Gastroesophageal sphincter (tissue), 4 donors: ENCODE results near the gene UBE2D1. TPM values are rescaled to one million over a fixed set of nuclear protein-coding genes. Genes with fewer than 3 reads are reported as not detected.

Source experiments
- ATAC-seq: fragments of 150-250 bp; one replicate; pipeline ENCODE4 v1.9.1; 2016; ENCODE audit warnings: mild to moderate bottlenecking, moderate library complexity
- H3K27ac ChIP-seq, 4 donors: fragments of 200-600 bp; sonication (generic) in 3 of 4; 1 replicate in 3 of 4; 2 replicates in 1 of 4; pipeline ENCODE4 v1.5.1; 2016 to 2019
- H3K27me3 ChIP-seq: fragments of 200-600 bp; sonication (generic); one replicate; pipeline ENCODE4 v1.5.1; 2019
- H3K36me3 ChIP-seq, 2 donors: fragments of 200-600 bp; sonication (generic); one replicate each; pipeline ENCODE4 v1.5.1; 2019; ENCODE audit warnings: control low read depth in 1 of 2
- H3K4me1 ChIP-seq, 3 donors: fragments of 200-600 bp; sonication (generic); 1 replicate in 2 of 3; 2 replicates in 1 of 3; pipeline ENCODE4 v1.5.1; 2016 to 2019; ENCODE audit warnings: control low read depth in 2 of 3
- H3K4me3 ChIP-seq, 2 donors: fragments of 200-600 bp; sonication (generic); one replicate each; pipeline ENCODE4 v1.5.1; 2019; ENCODE audit warnings: mild to moderate bottlenecking in 1 of 2, moderate library complexity in 1 of 2
- H3K9me3 ChIP-seq, 3 donors: fragments of 200-600 bp; sonication (generic); one replicate each; pipeline ENCODE4 v1.5.1; 2017 to 2019; ENCODE audit warnings: control low read depth in 2 of 3
- EP300 ChIP-seq: sonication (generic); formaldehyde crosslinking; IDR thresholded peaks from one replicate; pipeline ENCODE4 v1.6.1; 2017; ENCODE audit warnings: antibody characterized with exemption, mild to moderate bottlenecking
- POLR2A ChIP-seq, 2 donors: fragments of 450-650 bp; IDR thresholded peaks; one replicate each; pipeline ENCODE4 v1.6.1; 2017; ENCODE audit warnings: antibody characterized with exemption in 2 of 2, mild to moderate bottlenecking in 2 of 2, moderate library complexity in 1 of 2
- POLR2AphosphoS5 ChIP-seq: sonication (generic); formaldehyde crosslinking; IDR thresholded peaks from one replicate; pipeline ENCODE4 v1.6.1; 2017; ENCODE audit warnings: antibody characterized with exemption
- WGBS, 2 donors: methylation state at CpG; one replicate each; pipeline ENCODE4 v1.1.5; 2018; ENCODE audit warnings: low coverage in 1 of 2; 5-methylcytosine and 5-hydroxymethylcytosine counted together
- total RNA-seq, 4 donors: library from RNA; depleted of rRNA; stranded (reverse); fragments of >200 nt; gene quantifications; one replicate each; pipeline ENCODE4 v1.1.0, GENCODE V29; 2016
- TF ChIP-seq, protein P1 (sequence below), 4 experiments: fragments of 200-600 bp in 2 of 4; fragments of 450-650 bp in 2 of 4; sonication (generic) in 1 of 4; IDR thresholded peaks; one replicate each; pipeline ENCODE4 v1.5.1; 2017 to 2019; ENCODE audit warnings: antibody characterized with exemption in 4 of 4, mild to moderate bottlenecking in 2 of 4, moderate library complexity in 2 of 4

Gene UBE2D1
- total RNA-seq, 4 donors from 2014 or later: 16.4 to 23.5 (median 19.0) TPM

DNA sequence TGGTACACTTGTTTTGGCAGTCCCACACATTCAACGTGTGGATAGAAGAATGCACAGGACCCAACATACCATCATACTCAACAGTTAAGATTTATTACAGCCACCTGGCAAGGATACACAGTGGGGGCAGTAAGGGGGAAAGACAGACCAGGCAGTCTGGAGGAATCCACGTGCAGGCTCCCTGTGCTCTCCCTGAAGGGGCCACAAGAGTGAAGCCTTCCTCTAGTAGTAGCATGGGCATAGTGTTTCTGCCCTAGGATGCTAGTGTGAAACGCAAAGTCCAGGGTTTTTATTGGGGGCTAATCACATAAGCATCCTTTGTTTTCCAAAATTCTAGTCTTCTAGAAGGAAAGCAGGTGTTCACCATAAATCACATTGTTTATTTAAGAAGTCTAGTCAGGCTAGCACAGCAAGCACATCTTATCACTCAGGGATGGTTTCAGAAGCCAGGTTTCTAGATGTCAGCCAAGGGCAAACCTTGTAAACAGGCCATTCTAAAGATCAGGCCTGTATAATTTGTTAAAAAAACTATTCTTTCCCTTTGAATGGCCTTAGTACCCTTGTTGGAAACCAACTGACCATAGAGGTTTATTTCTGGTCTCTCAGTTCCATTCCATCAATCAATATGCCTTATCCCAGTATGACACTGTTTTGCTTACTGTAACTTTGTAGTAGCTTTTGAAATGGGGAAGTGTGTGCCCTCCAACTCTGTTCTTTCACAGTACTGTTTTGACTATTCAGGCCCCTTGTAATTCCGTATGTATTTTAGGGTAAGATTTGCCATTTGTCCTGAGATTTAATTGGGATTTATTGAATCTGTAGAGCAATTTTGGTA lies 38.0 kb downstream of the UBE2D1 start:
- H3K9me3 ChIP-seq: no peaks in the 10 kb centered on the region
- no peak overlapping the region for H3K27ac ChIP-seq
- H3K4me1 ChIP-seq: no peaks in the 10 kb centered on the region
- TF ChIP-seq, protein P1, sequence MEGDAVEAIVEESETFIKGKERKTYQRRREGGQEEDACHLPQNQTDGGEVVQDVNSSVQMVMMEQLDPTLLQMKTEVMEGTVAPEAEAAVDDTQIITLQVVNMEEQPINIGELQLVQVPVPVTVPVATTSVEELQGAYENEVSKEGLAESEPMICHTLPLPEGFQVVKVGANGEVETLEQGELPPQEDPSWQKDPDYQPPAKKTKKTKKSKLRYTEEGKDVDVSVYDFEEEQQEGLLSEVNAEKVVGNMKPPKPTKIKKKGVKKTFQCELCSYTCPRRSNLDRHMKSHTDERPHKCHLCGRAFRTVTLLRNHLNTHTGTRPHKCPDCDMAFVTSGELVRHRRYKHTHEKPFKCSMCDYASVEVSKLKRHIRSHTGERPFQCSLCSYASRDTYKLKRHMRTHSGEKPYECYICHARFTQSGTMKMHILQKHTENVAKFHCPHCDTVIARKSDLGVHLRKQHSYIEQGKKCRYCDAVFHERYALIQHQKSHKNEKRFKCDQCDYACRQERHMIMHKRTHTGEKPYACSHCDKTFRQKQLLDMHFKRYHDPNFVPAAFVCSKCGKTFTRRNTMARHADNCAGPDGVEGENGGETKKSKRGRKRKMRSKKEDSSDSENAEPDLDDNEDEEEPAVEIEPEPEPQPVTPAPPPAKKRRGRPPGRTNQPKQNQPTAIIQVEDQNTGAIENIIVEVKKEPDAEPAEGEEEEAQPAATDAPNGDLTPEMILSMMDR (IDR thresholded peaks at IDR 0.05): no peak
- TF ChIP-seq POLR2AphosphoS5 (no peak), POLR2A (IDR thresholded peaks at IDR 0.05) (no peak), EP300 (no peak)
- WGBS, 2 donors: 54 to 55% methylated on average over 4 of the region's 4 CpGs
- peaks cover 0 to 4% of the 10 kb centered on the region in 2 donors for H3K36me3 ChIP-seq
- no peak for ATAC-seq
- H3K27me3 ChIP-seq: no peaks in the 10 kb centered on the region
- H3K4me3 ChIP-seq: no peak overlapping the region

DNA sequence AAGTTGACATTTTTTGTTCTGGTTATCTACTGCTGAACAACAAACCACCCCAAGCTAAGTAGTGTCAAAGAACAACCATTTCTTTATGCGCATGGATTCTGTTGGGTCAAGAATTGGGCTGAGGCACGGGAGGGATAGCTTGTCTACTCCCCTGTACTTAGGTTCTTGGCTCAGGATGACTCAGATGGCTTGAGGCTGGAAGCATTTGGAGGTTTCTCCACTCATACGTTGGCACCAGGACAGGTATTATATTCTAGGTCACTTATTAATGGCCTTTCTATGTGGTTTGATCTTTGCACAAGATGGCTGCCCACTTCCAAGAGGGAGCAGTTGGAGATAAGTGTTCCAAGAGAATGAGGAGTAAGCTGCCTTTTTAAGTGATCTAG lies 38.6 kb downstream of the UBE2D1 start:
- H3K27me3 ChIP-seq: no peaks in the 10 kb centered on the region
- H3K4me3 ChIP-seq: no peak overlapping the region
- TF ChIP-seq POLR2AphosphoS5: no peak
- no peak for TF ChIP-seq POLR2A (IDR thresholded peaks at IDR 0.05)
- no peak for TF ChIP-seq EP300
- TF ChIP-seq, protein P1 (IDR thresholded peaks at IDR 0.05): no peak
- H3K4me1 ChIP-seq: no peaks in the 10 kb centered on the region
- H3K36me3 ChIP-seq: peaks cover 0 to 4% of the 10 kb centered on the region in 2 donors
- WGBS, 2 donors: 81 to 94% methylated on average over 2 to 3 of the region's 3 CpGs
- H3K9me3 ChIP-seq: no peaks in the 10 kb centered on the region
- H3K27ac ChIP-seq: no peak overlapping the region
- no peak for ATAC-seq

DNA sequence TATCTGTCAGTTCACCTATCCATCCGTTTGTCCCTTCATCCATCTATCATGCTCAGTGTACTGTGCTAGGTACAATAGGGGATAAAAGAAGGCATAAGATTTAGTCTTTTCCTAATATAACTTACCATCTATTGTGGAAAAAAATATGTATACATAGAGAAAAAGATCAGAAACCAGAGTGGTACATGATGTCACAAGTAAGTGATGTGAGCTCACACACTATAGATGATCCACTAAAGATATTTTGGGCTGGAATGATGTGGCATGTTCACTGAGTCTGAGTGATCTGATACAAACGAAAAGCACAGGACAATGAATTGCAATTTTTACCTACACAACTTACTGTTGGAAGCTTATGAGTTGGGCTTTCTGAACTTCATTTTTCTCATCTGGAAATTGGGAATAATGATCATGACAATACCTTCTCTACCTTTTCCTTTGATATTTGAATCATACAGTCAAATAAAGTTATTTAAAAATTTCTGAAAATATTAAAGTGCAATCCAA lies 47.7 kb downstream of the UBE2D1 start:
- no peak overlapping the region for H3K4me3 ChIP-seq
- H3K27me3 ChIP-seq: no peaks in the 10 kb centered on the region
- WGBS, 2 donors: 61 to 87% methylated on average over 2 of the region's 2 CpGs
- H3K9me3 ChIP-seq: no peaks in the 10 kb centered on the region
- H3K36me3 ChIP-seq: peaks cover 0 to 6% of the 10 kb centered on the region in 2 donors
- TF ChIP-seq, protein P1 (IDR thresholded peaks at IDR 0.05): no peak
- TF ChIP-seq POLR2AphosphoS5: no peak
- no peak for TF ChIP-seq POLR2A (IDR thresholded peaks at IDR 0.05)
- TF ChIP-seq EP300: no peak
- ATAC-seq: no peak
- no peak overlapping the region for H3K27ac ChIP-seq
- peaks cover 5 to 29% (median 12%) of the 10 kb centered on the region in 3 donors for H3K4me1 ChIP-seq

DNA sequence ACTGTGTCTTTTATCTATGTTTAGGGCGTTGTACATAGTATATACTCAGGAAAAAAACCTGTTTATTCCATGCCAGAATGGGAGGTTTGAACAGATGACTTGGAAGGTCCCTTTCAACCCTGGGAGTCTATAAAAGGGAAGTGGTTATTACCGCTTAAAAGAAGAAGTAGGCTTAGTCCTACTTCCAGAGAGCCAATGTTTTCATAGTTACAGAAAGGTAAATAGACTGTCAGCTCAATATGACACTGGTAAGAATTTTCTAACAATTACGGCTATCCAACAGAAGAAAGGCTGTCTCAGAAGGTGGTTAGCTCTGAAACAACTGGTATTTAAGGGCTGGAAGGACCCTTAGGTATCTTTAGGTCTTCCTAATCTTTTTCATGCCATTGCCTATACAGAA lies 49.3 kb downstream of the UBE2D1 start:
- H3K4me1 ChIP-seq: peaks cover 5 to 37% (median 12%) of the 10 kb centered on the region in 3 donors
- no peaks in the 10 kb centered on the region for H3K27me3 ChIP-seq
- H3K9me3 ChIP-seq: no peaks in the 10 kb centered on the region
- peak overlapping the region; percentile 64 to 93 (median 90) for H3K27ac ChIP-seq
- WGBS, 2 donors: 0 to 53% methylated on average over 1 to 3 of the region's 3 CpGs
- no peak for ATAC-seq
- peak overlapping the region; percentile 70 to 86 for H3K4me3 ChIP-seq
- TF ChIP-seq, protein P1 (IDR thresholded peaks at IDR 0.05): no peak
- TF ChIP-seq EP300 (no peak), POLR2AphosphoS5 (no peak), POLR2A (IDR thresholded peaks at IDR 0.05) (no peak)
- peaks cover 0 to 21% of the 10 kb centered on the region in 2 donors for H3K36me3 ChIP-seq
